ENCODE measurements around the gene FNBP1. TPM values are rescaled to one million over a fixed set of nuclear protein-coding genes. Genes with fewer than 3 reads are reported as not detected.

Gene FNBP1
- total RNA-seq, 1 experiment from 2014 or later = 80.7 TPM

DNA sequence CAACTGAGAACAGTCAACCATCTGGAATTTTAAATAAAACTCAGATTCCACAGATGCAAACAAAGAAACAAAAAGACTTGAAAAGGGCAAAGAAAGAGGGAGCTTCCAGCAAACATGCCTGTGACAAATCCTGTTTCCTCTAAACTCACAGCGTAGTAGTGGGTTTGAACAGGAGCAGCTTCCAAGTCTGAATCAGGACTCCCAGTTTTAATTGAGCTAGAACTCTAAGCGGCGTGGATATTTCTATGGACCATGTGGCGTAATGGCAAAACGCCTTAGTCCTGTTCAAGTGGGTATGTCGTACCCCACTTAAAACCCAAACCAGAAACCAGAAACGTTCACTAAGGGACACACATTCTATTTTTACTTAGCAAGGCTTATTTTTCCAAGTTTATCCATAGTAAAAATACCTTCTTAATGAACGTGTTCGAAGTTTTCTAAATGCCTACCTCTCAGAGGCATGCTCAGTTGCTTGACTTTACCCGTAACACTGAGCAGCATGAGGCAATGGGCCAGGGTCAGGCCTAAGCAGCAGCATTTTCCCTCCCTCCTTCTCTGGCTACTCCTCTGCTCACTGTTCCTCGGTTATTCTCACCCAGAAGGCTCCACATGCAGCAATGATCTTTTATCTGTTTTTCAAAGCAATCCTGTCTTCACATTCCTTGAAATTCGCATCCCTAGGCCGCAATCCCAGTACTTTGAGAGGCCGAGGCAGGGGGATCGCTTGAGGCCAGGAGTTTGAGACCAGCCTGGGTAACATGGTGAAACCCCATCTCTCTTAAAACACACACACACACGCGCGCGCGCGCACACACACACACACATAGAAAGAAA is 77.9 kb downstream of the FNBP1 start:
- H3K4me3 ChIP-seq = no peak overlapping the region
- H3K9me3 ChIP-seq (ENCODE audit: insufficient read depth, low read depth) = no peaks in the 10 kb centered on the region
- peaks cover 12% of the 10 kb centered on the region; the same call in 1 of the 2 replicates for H3K4me1 ChIP-seq (replicated peaks; ENCODE audit: insufficient read depth)
- no peaks in the 10 kb centered on the region for H3K9me2 ChIP-seq (ENCODE audit: insufficient read depth)
- no peak overlapping the region for H3K4me2 ChIP-seq
- H2AFZ ChIP-seq = no peak overlapping the region
- H3K27me3 ChIP-seq (ENCODE audit: insufficient read depth, low read depth) = no peaks in the 10 kb centered on the region
- no peaks in the 10 kb centered on the region for H3K36me3 ChIP-seq (ENCODE audit: low read depth)
- TF ChIP-seq CTCF (conservative IDR thresholded peaks at IDR 0.05) (no peak), EZH2 (IDR thresholded peaks at IDR 0.05; ENCODE audit: low read depth) (no peak)
- no peak for DNase-seq
- ChIA-PET POLR2A (ENCODE audit: unreplicated experiment) (no interaction called here), CTCF (no interaction called here)
- intact Hi-C loops (cut with micrococcal nuclease; ENCODE audit: unreplicated experiment) = no loop called here
- H3K27ac ChIP-seq = no peak overlapping the region
- peaks cover 8% of the 10 kb centered on the region; the same call in 1 of the 2 replicates for H3F3A ChIP-seq (ENCODE audit: insufficient read depth, low read depth)
- BruUV-seq (replicated peaks) = no TSS peak
- no peaks in the 10 kb centered on the region for H3K79me2 ChIP-seq (ENCODE audit: low read depth)
- no peaks in the 10 kb centered on the region for H4K20me1 ChIP-seq (ENCODE audit: insufficient read depth)

DNA sequence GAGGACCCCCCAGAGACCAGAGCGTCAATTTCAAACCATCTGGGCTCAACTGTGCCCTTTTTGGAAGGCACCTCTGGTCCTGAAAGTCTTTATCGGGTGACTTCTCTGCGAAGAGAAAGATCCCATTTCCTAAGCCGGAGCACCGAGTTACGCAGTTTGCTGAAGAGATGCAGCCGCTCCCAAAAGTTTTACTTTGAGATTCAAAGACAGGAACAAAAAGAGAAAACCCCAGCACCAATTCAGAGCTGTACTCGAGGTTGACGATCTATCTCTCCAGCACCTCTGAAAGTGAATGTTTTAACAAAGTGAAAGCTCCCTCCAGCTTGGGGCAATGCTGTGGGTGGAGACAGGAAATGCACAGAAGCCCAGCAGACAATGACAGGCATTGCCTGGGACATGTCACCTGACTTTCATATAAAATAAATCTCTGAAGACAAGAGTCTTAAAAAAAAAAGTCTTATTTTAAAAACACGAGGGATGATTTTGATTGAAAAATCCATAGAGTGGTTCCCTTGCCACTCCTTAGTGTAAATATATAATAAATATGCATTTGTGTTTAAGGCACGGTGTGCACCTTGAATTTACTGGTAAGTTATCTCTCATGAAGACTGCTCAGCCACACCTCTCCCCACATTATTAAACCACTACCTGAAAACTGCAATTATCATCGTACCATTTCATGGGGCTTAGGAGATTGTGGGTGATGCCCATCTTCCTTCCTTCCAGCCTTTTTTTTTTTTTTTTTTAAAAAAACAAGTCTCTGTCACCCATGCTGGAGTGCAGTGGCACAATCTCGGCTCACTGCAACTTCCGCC is 79.9 kb downstream of the FNBP1 start:
- intact Hi-C loops (cut with micrococcal nuclease; ENCODE audit: unreplicated experiment) = no loop called here
- H3K4me3 ChIP-seq = no peak overlapping the region
- BruUV-seq (replicated peaks) = TSS peak; percentile 32

More for the DNA sequence above, 79.9 kb downstream of the FNBP1 start:
- no peaks in the 10 kb centered on the region for H3K79me2 ChIP-seq (ENCODE audit: low read depth)
- peak in 1 of 2 experiments; percentile 29 for DNase-seq
- no peaks in the 10 kb centered on the region for H3K9me3 ChIP-seq (ENCODE audit: insufficient read depth, low read depth)
- no peak for TF ChIP-seq CTCF (conservative IDR thresholded peaks at IDR 0.05)
- TF ChIP-seq EZH2 (IDR thresholded peaks at IDR 0.05; ENCODE audit: low read depth) = no peak
- no peak overlapping the region for H3K4me2 ChIP-seq
- no peaks in the 10 kb centered on the region for H4K20me1 ChIP-seq (ENCODE audit: insufficient read depth)
- H3K27ac ChIP-seq = no peak overlapping the region
- H3F3A ChIP-seq (ENCODE audit: insufficient read depth, low read depth) = no peaks in the 10 kb centered on the region
- H3K36me3 ChIP-seq (ENCODE audit: low read depth) = no peaks in the 10 kb centered on the region
- ChIA-PET CTCF (interaction anchor here (0.5 kb wide), 1 partner anchor 95 kb away, joined by 4 read pairs; no protein-coding TSS in a partner anchor), POLR2A (ENCODE audit: unreplicated experiment) (interaction anchor here (0.6 kb wide), 1 partner anchor 80 kb away, joined by 4 read pairs; the partner anchor contains the start of gene FNBP1)
- no peaks in the 10 kb centered on the region for H3K27me3 ChIP-seq (ENCODE audit: insufficient read depth, low read depth)
- no peaks in the 10 kb centered on the region for H3K4me1 ChIP-seq (replicated peaks; ENCODE audit: insufficient read depth)
- H2AFZ ChIP-seq = no peak overlapping the region
- H3K9me2 ChIP-seq (ENCODE audit: insufficient read depth) = no peaks in the 10 kb centered on the region

Data from PC-9 (cell line).